Effector CD8-positive, alpha-beta T cell (primary cell): ENCODE results near the gene LDB2.

ENCODE experiments used
- DNase-seq: peaks from one replicate; lab custom pipeline; 2025; lab: John Stamatoyannopoulos, UW

Gene LDB2

DNA sequence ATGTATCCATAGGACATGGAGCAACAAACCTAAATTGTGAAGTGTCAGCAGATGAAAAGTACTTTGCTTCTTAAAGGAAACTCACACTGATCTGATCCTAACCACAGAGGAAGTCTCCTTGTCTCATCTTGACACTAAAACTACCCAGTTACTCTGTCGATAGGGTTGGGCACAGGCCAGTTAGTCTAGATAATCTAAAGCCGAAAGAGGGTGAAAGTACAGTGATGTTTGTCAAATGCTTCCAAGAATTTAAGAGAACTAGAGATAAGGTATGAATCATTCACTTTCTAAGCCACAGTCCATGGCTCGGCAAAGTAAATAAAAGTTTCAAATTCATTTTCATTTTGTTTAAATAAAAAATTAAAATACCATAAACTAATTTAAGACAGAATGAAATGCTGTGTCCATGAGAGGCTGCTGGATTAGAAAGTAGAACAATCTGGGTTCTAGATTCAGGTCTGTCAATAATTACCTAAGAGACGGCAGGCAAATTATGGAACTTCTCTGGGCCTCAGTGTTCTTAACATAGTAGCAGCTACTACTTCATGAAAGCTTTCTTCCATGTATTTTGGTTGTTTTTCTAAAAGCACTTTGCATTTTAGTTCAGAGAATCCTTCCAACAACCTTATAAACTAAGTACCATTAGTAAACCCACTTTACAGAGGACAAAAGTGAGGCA, 176.7 kb downstream of the LDB2 start:
- DNase-seq = no peak

- no peak for DNase-seq
Measured at GRCh38 chr4:16720761-16721160, 177.7 kb downstream of the LDB2 start.

DNA sequence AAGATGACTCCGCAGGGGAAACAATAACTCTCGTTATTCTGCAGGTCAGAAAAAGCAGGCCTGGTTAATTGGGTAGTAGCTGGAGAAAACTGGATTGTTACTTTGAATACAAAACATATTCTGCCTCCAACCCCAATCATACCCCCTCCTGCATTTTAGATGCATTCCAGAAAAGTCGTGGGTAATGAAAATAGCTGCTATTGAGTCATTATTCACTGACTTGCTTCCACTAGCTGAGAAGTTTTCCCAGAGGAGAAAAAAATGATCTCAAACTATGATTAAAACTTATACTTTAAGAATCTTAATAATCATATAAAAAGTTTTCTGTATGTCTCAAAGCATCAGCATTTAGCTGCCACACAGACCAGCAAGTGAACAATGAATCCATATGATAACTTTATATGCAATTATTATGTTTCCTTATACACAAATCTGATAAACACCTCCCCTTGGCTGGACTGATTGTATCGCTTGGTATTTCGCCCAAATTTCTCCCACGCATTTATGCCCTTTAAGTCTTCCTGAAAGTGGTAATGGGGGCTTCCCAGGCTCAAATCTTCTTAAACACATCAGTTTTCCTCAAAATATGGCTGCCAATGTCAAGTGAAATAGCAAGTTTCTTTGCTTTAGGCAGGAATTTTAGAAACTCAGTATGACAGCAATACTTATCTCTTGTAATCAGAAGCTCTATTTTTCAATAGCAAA, 181.0 kb downstream of the LDB2 start:
- no peak for DNase-seq

DNA sequence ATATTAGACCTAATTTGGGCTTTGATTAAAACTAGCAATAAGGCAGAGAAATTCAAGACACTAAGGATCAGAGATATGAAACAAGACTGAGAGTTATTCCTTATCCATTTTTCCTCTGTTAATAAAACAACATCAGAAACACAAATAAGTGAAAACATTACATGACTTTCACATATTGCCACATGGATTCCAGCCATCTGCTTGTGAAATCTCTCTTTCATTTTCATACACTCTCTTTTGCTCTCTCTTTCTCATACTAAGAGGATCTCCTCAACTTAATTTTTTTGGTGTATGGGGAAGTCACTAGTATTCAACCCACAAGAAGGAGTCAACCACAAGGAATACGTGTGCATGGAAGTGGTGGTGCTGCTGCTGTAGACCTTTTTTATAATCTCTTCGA, 183.0 kb downstream of the LDB2 start:
- DNase-seq = no peak

DNA sequence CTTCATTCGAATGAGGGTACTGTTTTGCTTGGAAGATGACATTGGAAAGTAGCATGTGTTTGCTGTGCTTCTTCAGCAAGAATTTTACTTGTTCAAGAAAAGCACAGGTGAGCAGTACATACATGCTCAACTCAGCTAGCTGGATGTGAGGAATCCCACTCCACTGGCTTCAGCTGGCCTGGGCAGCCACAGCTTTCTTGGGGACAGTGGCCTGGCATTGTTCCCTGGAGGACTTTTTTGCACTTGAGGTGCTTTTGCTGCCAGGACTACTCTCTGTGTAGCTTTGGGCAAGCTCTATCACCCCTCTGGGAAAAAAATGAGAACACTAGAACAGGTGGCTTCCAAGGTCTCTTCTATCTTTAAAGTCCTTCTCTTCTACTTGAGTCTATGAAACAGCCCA, 184.3 kb downstream of the LDB2 start:
- DNase-seq = no peak

DNA sequence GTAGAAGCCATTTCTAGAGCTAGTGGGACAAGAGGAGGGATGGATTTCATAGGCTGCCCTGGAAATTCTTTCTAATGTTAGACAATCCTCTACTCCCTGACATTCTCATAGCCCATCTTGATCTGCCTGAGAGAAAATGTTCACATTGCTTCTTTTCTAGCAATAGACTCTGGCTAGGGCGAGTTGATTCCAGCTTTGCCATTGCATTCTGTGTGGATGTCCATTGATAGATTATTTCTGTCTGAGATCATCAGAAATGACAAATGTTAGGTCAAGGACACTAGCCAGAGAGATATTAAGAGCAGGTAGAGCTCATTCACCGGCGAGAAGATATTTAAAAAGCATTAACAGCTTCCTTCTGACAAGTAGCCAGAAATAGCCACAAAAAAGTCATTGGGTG, 184.7 kb downstream of the LDB2 start:
- no peak for DNase-seq

DNA sequence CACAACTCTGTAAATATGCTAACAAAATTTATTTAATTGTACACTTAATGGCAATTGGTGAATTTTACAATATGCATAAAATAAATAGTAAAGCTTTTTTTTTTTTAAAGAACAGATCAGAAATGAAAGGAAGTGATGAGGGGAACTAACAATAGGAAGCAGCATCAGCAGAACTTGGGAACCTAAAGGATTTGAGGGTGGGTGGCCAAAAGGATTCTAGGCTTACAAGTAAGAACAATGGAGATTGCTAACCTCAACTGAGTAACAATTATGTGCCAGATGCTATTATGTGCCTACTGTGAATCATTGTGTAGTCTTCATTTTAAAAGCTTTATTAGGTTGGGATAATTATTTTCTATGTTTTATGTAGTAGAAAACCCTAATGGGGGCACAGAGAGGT, 185.2 kb downstream of the LDB2 start:
- DNase-seq = no peak

- no peak for DNase-seq
Measured at GRCh38 chr4:16710198-16710597, 188.2 kb downstream of the LDB2 start.

GRCh38 chr4:16707874-16708273, 190.6 kb downstream of the LDB2 start:
- DNase-seq = no peak

DNA sequence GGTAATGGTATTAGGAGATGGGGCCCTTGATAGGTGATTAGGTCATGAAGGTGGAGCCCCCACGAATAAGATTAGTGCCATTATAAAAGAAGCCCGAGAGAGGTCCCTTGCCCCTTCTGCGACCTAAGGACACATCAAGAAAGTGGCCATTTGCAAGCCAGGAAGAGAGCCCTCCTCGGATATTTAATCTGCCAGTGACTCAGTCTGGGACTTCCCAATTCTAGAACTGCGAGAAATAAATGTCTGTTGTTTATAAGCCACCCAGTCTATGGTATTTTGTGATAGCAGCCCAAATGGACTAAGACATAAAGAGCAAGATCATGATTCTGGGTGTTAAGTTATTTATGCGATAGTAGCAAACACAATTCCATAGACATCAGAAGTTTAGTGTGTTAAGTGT, 192.2 kb downstream of the LDB2 start:
- no peak for DNase-seq

- DNase-seq = no peak
Measured at GRCh38 chr4:16705341-16705740, 193.1 kb downstream of the LDB2 start.

GRCh38 chr4:16704489-16704888, 194.0 kb downstream of the LDB2 start:
- no peak for DNase-seq

DNA sequence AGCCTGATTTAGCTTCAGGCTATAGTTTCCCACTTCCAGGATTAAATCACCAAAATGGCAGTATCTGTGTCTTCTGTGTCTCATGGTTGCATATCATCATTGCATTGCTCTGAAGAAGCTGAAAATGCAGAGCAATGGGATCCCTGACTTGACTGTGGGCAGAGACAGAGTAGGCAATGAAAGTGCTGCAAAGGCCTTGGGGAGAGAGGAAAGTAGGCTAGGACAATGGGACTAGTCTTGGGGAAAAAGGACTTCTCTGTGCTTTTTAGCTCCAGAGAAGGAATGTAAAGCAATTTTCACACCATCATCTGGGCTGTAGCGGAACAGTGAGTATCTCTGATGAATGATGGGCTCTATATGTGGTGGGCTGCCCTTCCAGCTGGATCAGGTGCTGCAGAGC, 202.5 kb downstream of the LDB2 start:
- no peak for DNase-seq

DNA sequence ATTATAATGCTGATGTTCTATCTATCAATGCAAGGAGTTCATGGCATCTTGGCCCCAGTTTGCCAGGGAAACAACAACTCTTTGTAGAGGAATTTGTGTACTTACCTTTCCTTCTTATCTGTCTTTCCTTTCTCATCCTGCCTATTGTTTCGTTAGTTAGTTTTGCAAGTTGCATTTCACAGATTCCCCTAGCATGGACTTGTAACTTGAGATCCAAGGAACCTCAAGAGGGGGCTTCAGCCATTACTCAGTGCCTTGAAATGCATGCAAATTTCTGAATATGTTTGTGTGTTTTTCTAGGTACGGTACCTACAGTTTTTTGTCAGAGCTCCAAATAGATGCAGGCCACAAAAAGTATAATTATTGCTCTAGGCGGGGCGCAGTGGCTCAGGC, 203.6 kb downstream of the LDB2 start:
- no peak for DNase-seq

DNA sequence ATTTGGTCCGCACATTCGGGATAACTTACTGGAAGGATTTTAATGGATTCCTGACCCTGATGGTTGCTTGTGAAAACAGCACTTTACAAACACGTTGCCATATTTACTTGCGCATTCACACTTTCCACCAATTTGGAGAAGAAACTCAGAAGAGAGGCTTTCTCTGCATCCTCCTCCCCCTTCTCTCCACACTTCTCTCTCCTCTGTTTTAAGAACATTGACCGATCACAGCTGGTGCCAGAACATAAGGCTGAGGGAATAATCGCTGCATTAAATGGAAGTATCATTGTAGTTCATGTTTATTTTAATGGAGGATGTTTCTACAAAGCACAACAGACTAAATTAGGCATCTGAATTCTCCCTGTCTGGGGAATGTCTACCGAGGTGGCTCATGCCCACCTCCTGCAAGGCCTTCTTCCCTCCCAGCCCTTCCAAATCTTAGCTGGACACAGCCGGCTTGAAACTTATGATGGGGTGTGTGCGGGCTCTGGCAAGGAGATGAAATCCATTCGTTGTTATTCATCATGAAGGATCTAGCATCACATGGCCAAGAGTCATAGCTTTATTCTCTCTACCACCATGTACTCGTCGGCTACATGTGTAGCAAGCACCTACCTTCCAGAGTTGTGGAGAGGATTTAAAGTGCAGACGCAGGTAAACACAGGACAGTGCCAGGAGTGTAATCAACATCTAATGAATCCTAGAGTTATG, 204.1 kb downstream of the LDB2 start:
- no peak for DNase-seq

DNA sequence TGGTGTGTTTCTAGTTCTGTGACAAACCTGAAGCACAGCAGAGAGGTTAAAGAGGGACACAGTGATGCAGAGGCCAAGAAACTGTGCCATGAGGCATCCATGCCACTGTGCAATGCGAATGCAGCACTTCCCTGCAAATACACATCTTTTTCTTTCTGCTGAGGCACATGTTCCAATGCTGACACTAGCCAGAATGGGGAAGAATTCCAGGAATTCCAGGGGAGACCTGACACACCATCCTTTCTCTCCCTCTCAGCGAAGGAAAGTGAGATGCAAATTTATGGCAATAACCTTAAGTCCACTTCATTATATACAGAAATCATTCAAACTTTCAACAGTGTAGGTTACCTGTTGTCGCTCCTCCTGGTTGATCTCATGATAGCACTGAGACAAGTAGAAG, 204.8 kb downstream of the LDB2 start:
- no peak for DNase-seq

DNA sequence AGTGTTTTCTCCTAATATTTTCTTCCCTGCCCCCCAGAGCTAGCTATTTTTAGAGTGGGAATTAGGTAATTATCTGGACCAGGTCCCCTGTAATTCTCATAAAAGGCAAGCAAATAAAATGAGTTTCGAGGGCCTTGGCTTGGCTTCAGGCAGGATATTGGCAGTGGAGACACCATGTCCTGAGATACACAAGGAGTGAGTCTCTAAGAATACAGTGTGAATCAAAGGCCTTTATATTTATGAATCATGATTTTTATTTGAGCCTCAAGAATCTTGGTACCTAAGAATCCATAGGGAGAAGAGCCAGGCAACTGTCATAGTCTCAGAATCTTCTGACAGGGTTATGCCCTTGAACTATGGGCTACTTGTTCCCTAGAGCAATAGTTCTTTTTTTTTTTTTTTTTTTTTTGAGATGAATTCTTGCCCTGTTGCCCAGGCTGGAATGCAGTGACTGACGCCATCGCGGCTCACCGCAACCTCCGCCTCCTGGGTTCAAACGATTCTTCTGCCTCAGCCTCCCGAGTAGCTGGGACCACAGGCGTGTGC, 205.4 kb downstream of the LDB2 start:
- no peak for DNase-seq

- DNase-seq = no peak
Measured at GRCh38 chr4:16692524-16692923, 205.9 kb downstream of the LDB2 start.

GRCh38 chr4:16692046-16692445, 206.4 kb downstream of the LDB2 start:
- no peak for DNase-seq

DNA sequence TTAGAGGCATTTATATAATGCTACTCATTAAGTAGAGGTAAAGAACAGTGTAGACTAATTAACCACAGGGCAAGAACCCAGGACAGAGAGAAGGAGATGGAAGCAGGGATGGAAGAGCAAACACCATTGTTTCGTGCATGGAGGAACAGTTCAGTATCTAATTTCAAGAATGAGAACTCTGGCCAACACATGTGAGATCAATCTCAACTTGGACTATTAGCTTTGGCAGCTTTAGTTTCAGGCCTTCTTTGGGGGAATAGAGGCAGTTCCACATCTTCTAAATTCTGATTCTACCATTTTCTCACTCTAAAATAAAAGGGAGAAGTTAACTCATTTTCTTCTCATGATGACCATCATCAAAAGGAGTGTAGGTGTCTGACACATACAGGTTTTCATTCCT, 207.0 kb downstream of the LDB2 start:
- DNase-seq = no peak

- DNase-seq = no peak
Measured at GRCh38 chr4:16687845-16688244, 210.6 kb downstream of the LDB2 start.

GRCh38 chr4:16687011-16687410, 211.4 kb downstream of the LDB2 start:
- DNase-seq = no peak

DNA sequence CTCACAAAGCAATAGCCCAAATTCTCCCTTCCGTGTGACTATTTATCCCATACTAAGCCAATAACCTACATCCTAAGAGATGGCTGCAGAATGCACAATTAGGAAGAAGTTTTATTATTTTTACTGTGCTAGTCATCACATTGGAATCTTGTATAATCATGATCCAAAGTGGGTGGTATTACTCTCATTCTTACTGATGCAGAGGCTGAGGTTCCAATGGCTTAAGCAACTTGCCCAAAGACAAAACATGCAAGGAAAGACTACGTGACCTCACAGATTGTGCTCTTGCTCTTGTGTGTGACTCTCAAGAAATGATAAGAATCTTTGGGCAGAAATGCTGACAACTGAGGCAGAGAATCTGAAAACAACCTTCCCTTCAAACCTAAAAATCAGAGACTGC, 212.2 kb downstream of the LDB2 start:
- no peak for DNase-seq
